ENCODE data around the gene PHACTR3. TPM values are rescaled to one million over a fixed set of nuclear protein-coding genes. Genes with fewer than 3 reads are reported as not detected.

PHACTR3 gene
- total and polyA plus RNA-seq, 2 of the 8 experiments (the other 6 are each of a cell fraction or from before 2014, with no cell fraction given), result 0.05 to 0.13 TPM

DNA sequence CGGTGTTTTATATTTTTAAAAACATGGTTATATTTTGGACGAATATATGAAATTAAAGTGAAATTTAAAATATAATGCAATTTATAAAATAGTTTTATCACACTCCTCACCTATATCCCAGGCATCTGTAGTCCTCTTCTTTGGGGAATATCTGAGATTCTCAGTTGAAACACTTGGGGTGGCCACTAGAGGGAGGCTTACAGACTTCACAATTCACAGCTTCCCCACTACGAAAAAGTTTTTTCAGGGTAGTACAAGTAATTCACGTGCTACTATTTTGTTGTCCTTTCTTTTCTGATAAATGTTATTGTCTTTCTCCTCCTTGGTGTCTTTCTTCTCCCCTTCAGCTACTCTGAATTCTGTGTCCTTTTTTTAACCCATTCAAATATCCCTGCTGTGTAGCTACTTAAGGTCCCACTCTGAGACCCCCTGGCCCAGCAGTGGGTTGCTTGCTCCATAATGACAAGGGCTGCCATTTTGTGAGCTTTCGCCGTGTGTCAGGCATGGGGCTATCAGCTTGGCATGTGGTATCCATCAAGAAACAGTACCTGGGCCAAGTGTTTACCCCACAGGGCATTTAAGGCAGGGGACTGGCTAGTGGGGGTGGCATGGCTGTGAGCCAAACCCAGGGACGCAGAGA lies 43.6 kb upstream of the PHACTR3 start:
- Histone ChIP-seq H4K91ac (replicated peaks; ENCODE audit: insufficient read length, low read length) (no peak overlapping the region), H3K79me2 (ENCODE audit: control insufficient read depth in 1 of 2, insufficient read depth in 2 of 2, low read length in 2 of 2) (no peaks in the 10 kb centered on the region), H4K5ac (ENCODE audit: insufficient read length, low read depth, low read length) (no peak overlapping the region), H2BK5ac (ENCODE audit: low read depth, low read length) (no peak overlapping the region), H3K27ac (ENCODE audit: low read depth, low read length) (no peak overlapping the region), H3K79me1 (ENCODE audit: low read depth, low read length) (no peaks in the 10 kb centered on the region), H3K14ac (ENCODE audit: insufficient read length) (no peak overlapping the region), H3K56ac (replicated peaks; ENCODE audit: insufficient read length, low read depth, low read length) (no peak overlapping the region), H2BK12ac (ENCODE audit: low read depth, low read length) (no peak overlapping the region), H3K23ac (ENCODE audit: insufficient read length) (no peak overlapping the region), H3K36me3 (ENCODE audit: control insufficient read depth in 2 of 4, insufficient read depth in 4 of 4, low read length in 3 of 4) (no peaks in the 10 kb centered on the region), H2BK20ac (ENCODE audit: low read length) (no peak overlapping the region), H3K4me2 (ENCODE audit: insufficient read depth in 1 of 2, low read depth in 2 of 2, low read length in 2 of 2) (no peak overlapping the region), H2AFZ (ENCODE audit: low read length) (no peak overlapping the region), H2AK5ac (ENCODE audit: low read depth, low read length) (no peak overlapping the region), H3K4me3 (ENCODE audit: extremely low read depth in 1 of 4, insufficient read depth in 2 of 4, low read depth in 3 of 4, low read length in 4 of 4) (no peak overlapping the region), H2BK120ac (replicated peaks; ENCODE audit: low read depth, low read length) (no peak overlapping the region), H3K4me1 (replicated peaks in 1 of 4; ENCODE audit: control insufficient read depth in 3 of 4, insufficient read depth in 4 of 4, low read length in 3 of 4) (no peaks in the 10 kb centered on the region), H3K4ac (replicated peaks; ENCODE audit: insufficient read length, low read depth, low read length) (no peak overlapping the region), H3K27me3 (replicated peaks in 1 of 4; ENCODE audit: control insufficient read depth in 3 of 4, extremely low read depth in 1 of 4, insufficient read depth in 3 of 4, low read length in 3 of 4) (no peaks in the 10 kb centered on the region), H3K18ac (ENCODE audit: extremely low read depth, low read length) (no peak overlapping the region), H4K20me1 (replicated peaks in 1 of 2; ENCODE audit: control insufficient read depth in 1 of 2, insufficient read depth in 2 of 2, low read length in 2 of 2) (peaks cover 0 to 1% of the 10 kb centered on the region in 2 experiments), H4K8ac (ENCODE audit: extremely low read depth, insufficient read depth, low read length) (no peak overlapping the region), H3K9ac (replicated peaks in 1 of 4; ENCODE audit: extremely low read depth in 1 of 4, low read depth in 3 of 4, low read length in 3 of 4) (no peak overlapping the region), H3K23me2 (ENCODE audit: low read depth, low read length) (no peaks in the 10 kb centered on the region), H2BK15ac (ENCODE audit: low read length) (no peak overlapping the region), H3K9me3 (ENCODE audit: insufficient read depth in 2 of 2, low read depth in 1 of 2, low read length in 1 of 2) (peaks cover 60 to 65% of the 10 kb centered on the region in 2 experiments)
- ChIA-PET CTCF (ENCODE audit: partially characterized antibody) (interaction anchor here (0.7 to 1.3 kb wide), 6 partner anchors 10 to 198 kb away, joined by 3 to 7 read pairs (median 4); no protein-coding TSS in a partner anchor), POLR2A (ENCODE audit: partially characterized antibody) (no interaction called here)
- FAIRE-seq, result no peak
- TF ChIP-seq TAF1 (IDR thresholded peaks at IDR 0.05; ENCODE audit: low read depth, low read length) (no peak), RAD21 (IDR thresholded peaks at IDR 0.05 in 1 of 2, conservative IDR thresholded peaks at IDR 0.05 in 1 of 2; ENCODE audit: low read depth in 2 of 2, low read length in 2 of 2) (peak in 1 of 2 experiments; percentile 3; a peak in 1 of 4 replicates), NANOG (IDR thresholded peaks at IDR 0.05; ENCODE audit: insufficient read depth, low read depth, low read length, poor library complexity, severe bottlenecking) (no peak), GTF2F1 (IDR thresholded peaks at IDR 0.05; ENCODE audit: borderline replicate concordance, low read depth, low read length) (no peak)
- TF ChIP-seq, protein P1, sequence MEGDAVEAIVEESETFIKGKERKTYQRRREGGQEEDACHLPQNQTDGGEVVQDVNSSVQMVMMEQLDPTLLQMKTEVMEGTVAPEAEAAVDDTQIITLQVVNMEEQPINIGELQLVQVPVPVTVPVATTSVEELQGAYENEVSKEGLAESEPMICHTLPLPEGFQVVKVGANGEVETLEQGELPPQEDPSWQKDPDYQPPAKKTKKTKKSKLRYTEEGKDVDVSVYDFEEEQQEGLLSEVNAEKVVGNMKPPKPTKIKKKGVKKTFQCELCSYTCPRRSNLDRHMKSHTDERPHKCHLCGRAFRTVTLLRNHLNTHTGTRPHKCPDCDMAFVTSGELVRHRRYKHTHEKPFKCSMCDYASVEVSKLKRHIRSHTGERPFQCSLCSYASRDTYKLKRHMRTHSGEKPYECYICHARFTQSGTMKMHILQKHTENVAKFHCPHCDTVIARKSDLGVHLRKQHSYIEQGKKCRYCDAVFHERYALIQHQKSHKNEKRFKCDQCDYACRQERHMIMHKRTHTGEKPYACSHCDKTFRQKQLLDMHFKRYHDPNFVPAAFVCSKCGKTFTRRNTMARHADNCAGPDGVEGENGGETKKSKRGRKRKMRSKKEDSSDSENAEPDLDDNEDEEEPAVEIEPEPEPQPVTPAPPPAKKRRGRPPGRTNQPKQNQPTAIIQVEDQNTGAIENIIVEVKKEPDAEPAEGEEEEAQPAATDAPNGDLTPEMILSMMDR (IDR thresholded peaks at IDR 0.05; ENCODE audit: control extremely low read depth in 1 of 3, insufficient read depth in 1 of 3, low read depth in 1 of 3, low read length in 3 of 3), result peak in 2 of 3 experiments; percentile 25; a peak in 2 of 4 replicates
- TF ChIP-seq, protein P2, sequence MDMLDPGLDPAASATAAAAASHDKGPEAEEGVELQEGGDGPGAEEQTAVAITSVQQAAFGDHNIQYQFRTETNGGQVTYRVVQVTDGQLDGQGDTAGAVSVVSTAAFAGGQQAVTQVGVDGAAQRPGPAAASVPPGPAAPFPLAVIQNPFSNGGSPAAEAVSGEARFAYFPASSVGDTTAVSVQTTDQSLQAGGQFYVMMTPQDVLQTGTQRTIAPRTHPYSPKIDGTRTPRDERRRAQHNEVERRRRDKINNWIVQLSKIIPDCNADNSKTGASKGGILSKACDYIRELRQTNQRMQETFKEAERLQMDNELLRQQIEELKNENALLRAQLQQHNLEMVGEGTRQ (IDR thresholded peaks at IDR 0.05; ENCODE audit: low read length), result no peak
- 60% methylated on average over 7 of the region's 7 CpGs; no CpG with 5 or more reads in 1 of the 2 experiments for WGBS, 2 experiments (ENCODE audit: extremely low coverage in 1 of 2, insufficient coverage in 1 of 2, insufficient read length in 1 of 2, insufficient replicate concordance in 2 of 2, low coverage in 1 of 2, low lambda C conversion rate in 2 of 2, missing lambda C conversion rate in 1 of 2)
- DNase-seq (ENCODE audit: low read depth in 1 of 2, low spot score in 2 of 2), result no peak
